ENCODE measurements around the gene CACNA1C.

CACNA1C gene

DNA sequence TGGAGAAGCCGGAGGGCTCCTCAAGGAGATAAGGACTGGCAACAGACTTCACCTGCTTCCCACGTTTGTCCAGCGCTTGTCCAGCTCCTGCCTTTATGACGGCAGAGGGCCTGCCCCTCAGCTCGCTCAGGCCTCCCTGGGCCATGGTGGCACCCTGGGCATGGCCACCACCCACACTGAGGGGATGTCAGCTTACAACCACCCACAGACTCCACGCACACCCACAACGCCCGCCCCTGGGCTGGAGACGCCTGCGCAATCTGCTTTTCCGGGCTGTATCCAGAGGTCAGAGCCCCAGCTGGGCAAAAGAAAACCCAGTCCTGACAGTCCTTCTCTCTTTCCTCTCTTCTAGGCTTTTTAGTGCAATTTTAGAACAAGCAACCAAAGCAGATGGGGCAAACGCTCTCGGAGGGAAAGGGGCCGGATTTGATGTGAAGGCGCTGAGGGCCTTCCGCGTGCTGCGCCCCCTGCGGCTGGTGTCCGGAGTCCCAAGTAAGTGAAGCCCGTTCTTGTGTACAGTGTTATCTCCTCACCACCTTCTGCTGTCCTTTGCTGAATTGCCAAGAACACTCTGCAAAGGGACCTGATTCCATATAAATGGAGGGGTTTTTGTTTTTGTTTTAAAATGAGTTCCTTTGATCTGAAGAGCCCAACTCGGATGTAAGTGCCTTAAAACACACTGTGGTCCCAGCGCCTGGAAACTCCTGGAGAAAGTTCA, 404.6 kb downstream of the CACNA1C start:
- no peak for DNase-seq (ENCODE audit: low spot score)

- no peak for DNase-seq (ENCODE audit: low spot score)
These were observed 405.2 kb downstream of the CACNA1C start for GRCh38 chr12:2457933-2458414.

GRCh38 chr12:2460051-2460670, 407.4 kb downstream of the CACNA1C start:
- DNase-seq (ENCODE audit: low spot score): no peak

DNA sequence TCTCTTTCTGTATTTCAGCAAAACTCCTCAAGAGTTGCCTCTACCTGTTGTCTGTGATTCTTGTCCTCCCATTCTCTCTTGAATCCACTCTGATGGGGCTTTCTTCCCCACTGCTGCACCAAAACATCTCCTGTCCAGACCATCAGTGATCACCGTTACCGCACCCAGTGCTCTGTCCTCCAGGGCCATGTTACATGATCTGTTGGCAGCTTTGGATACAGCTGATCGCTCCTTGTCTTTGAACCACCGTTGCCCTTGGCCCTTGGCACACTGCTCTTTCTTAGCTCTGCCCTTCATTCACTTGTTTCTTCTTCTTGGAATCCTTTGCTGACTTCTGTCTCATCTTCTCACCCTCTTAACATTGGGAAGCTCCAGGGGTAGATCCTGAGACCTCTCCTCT, 408.3 kb downstream of the CACNA1C start:
- DNase-seq (ENCODE audit: low spot score): no peak

GRCh38 chr12:2461645-2462044, 408.9 kb downstream of the CACNA1C start:
- no peak for DNase-seq (ENCODE audit: low spot score)

DNA sequence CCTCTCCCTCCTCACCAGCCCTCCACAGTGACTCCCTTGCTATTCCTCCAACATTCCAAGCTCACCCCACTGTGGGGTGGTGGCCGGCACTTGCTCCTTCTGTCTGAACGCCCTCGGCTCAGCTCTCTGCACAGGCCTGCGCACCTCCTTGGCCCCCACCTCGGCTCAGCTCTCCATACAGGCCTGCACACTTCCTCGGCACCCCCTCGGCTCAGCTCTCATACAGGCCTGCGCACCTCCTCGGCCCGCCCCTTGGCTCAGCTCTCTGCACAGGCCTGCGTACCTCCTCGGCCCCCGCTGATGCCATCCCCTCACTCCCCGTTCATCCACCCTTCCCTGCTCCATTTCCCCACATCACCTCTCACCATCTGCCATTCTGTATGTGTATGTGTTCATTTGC, 409.3 kb downstream of the CACNA1C start:
- DNase-seq (ENCODE audit: low spot score): no peak

DNA sequence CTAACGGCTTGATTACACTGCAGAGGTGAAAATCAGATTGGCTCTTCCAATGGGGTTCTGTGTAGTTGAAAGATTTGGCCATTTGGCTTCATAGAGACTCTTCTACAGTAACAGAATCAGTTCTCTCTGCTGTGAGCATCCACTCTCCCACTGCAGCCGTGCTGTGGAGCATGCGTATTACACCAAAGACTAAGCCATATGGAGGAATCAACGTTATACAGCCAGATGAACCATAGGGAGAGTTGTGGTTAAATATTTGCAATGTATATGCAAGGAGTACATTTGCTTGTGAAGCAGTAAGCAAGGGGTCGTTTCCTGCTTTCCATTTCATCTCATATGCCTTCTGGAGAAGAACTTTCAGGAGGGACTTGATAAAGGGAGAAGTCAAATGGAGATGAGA, 410.9 kb downstream of the CACNA1C start:
- DNase-seq (ENCODE audit: low spot score): no peak

GRCh38 chr12:2465681-2466080, 412.9 kb downstream of the CACNA1C start:
- no peak for DNase-seq (ENCODE audit: low spot score)

- DNase-seq (ENCODE audit: low spot score): no peak
These were observed 413.4 kb downstream of the CACNA1C start for GRCh38 chr12:2466211-2466610.

DNA sequence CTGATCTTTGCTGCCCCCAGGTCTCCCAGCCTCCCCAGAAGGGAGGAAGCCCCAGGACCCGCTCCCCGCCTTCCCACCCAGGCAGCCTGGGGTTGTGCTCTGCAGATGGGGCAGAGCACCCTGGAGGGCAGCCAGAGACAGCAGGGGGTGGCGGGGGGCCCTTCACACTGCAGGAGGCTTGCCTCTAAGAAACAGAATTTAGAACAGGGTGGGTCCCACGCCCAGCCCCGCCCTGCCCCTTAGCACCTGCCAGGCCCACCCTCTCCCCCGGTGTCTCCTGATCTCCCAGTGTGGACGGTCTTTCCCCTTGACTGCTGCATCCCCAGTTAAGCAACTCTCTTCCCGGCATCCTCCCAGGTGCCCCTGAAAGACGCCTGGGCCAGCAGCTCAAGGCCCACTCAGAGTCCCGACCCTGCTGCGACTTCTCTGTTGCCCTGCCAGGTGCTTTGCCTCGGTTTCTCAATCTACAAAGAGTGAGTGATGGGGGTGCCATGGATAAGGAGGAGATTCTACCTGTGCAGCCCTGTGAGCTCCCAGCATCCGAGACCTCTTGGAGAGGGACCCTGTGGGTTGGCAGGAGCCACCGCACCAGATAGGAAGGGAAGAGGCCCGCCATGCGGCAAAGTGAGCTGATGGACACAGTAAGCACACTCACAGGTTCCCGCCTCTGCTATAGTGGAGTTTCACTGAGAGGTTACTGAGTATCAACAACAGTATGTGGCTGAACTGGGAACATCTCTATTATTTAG, 414.8 kb downstream of the CACNA1C start:
- no peak for DNase-seq (ENCODE audit: low spot score)

- DNase-seq (ENCODE audit: low spot score): no peak
These were observed 423.2 kb downstream of the CACNA1C start for GRCh38 chr12:2475984-2476383.

DNA sequence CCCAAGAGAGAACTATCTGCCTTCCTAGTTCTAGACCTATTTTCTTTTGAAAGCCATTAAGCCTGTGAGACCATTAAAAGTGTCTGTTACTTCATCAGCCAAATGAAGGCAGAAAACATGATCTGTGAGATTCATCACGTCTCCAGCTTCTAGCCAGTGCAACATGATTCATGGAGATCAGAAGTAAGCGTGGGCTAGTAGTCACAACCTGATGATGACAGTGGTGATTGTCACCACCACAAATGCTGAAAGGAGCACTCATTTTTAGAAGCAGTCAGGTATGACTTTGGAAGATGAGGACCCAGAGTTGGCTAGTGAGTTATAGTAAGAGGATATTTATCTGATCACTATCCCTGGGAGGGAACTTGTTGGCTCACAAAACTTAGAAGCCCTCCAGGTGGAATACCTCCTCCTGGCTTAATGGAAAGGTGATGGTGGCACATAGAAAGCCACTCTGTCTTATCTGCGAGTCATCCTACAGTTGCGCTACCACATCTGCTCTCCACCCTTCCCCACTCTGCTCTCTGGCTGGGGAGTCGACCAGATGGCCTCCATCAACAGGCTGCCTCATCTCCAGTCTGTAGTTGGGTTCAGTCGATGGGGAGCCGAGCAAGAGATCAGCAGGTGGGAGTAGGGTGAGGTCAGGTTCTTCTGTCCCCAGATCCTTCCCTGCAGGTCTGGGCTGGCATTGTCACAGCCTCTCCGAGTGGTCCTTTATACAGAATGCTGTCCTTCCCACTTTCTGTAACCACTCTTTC, 424.4 kb downstream of the CACNA1C start:
- DNase-seq (ENCODE audit: low spot score): no peak

DNA sequence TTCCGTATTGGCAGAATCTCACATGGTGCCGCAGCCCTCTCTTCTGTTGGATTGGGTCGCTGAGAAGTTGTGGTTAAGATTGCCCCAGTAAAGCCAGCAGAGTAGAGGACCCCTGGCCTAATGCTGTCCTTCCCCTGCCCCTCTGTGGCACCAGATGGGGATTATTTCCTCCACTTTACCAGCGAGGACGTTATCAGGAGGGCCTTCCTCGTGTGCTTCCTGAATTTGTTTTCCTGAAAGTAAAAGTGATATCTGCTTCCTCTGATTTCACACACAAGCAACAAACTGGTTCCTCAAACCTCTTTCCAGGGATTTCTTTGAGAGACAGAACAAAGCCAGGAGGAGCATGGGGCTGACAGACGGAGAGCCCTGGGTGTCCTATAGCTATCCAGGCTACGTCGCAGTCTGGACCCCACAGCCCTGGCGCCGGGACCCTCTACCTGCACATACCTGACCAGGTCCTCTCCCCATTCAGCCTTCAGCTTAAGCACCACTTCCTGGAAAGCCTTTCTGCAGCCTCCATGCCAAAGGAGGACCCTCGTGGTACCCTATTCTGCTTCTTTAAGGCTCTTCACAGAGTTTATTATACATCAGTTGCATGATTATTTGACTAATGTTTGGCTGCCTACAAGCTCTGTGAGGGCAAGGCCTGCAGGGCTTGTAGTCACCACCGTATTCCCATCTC, 427.2 kb downstream of the CACNA1C start:
- DNase-seq (ENCODE audit: low spot score): no peak

DNA sequence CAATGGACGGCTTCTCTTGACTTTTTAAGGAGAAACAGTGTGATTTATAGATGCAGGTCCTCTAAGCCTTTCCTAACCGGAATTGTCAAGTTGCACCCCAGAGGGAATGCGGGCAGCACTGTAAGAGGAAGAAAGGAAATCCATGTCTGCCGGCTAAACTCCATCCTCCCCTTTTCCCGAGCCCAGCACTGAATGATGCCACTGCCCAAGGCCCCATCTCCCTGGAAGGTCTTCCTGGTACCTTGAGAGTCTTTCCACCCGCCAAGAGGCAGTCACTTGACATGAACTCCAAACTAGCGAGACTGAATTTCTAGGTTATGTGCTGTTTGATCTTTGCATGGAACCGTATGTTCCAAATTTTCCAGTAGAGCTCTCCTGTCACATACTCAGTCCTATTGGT, 428.6 kb downstream of the CACNA1C start:
- DNase-seq (ENCODE audit: low spot score): no peak

DNA sequence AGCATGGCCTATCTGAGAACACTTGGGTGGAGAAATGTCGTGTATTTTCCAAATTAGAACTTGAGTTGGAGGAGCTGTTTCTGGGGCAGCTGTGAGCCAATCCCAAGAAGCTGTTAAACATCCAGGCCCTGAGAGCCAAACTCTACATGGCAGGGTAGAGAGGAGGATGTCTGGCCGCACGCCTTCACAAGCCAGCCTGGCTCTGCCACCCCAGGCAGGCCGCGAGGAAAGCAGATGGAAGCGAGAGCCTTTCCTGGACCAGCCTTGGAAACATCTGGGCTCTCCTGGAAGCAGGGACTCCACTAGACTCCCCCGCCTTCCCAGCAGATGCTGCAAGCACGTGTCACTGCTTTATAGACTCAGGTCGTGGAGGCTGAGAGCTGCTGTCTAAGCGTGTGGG, 429.2 kb downstream of the CACNA1C start:
- DNase-seq (ENCODE audit: low spot score): no peak

- DNase-seq (ENCODE audit: low spot score): no peak
These were observed 430.3 kb downstream of the CACNA1C start for GRCh38 chr12:2482938-2483660.

DNA sequence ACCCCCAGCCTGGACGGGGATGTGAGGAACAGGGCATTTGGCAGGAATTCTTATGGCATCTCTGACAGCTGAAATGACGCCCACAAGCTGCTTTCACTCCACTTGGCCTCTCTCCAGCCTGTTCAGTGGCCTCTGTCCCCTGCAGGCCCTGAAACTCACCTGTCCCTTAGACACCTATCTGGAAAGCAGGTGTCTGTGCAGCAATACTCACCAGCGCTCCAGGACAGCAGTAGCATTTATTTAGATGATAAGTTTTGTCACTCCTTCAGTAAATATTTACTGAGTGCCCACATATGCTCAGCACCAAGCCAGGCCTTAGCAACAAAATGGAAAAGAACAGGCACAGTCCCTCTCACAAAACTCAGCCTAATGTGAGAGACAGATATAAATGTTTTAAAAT, 430.9 kb downstream of the CACNA1C start:
- no peak for DNase-seq (ENCODE audit: low spot score)

GRCh38 chr12:2484141-2484776, 431.5 kb downstream of the CACNA1C start:
- DNase-seq (ENCODE audit: low spot score): no peak

GRCh38 chr12:2485681-2486080, 432.9 kb downstream of the CACNA1C start:
- no peak for DNase-seq (ENCODE audit: low spot score)

DNA sequence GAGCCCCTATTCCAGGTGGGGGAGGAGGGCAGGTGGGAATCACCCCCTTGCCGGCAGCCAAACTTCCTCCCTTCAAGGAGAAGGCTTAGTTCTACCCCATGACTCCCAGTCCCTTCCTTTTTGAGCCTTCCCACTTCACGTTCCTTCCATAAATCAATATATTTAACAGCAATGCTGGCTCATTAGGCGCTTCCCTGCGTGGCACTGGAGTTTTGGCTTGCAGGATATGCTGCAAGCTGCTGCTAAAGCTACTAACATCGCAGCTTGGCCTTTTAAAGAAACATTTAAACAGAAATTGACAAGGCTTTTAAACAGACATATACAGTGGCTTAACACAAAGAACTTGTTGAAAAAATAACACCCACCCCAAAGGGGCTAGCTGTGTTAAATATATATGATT, 434.0 kb downstream of the CACNA1C start:
- no peak for DNase-seq (ENCODE audit: low spot score)

- no peak for DNase-seq (ENCODE audit: low spot score)
These were observed 434.5 kb downstream of the CACNA1C start for GRCh38 chr12:2487278-2487677.
